K562 (cell line): Measurements from ENCODE around the gene AP1M1. TPM values are rescaled to one million over a fixed set of nuclear protein-coding genes. Genes with fewer than 3 reads are reported as not detected.

Source experiments
- BRF2 ChIP-seq: IDR thresholded peaks from 3 replicates; pipeline ENCODE4 v1.6.1; 2011; ENCODE audit warnings: borderline replicate concordance, mild to moderate bottlenecking; ENCODE audit not compliant: insufficient read length, insufficient read depth
- CCNT2 ChIP-seq: IDR thresholded peaks from 2 replicates; pipeline ENCODE4 v1.6.1; 2011; ENCODE audit warnings: borderline replicate concordance, low read depth, mild to moderate bottlenecking, moderate library complexity, mixed read lengths, low read length; ENCODE audit not compliant: insufficient read length; ENCODE audit errors: extremely low read depth
- CREB1 ChIP-seq, 2 experiments: sonication (generic) in 1 of 2; formaldehyde crosslinking in 1 of 2; IDR thresholded peaks; 2 replicates each; pipeline versions ENCODE4 v1.6.1 to v1.8.0; 2012 to 2022; ENCODE audit warnings: inconsistent platforms in 1 of 2, mild to moderate bottlenecking in 1 of 2, missing genetic modification reagents in 1 of 2, moderate library complexity in 1 of 2
- DMBX1 ChIP-seq: fragments of 250-450 bp; sonication (Bioruptor Pico); IDR thresholded peaks from 2 replicates; pipeline ENCODE4 v1.8.0; 2022; ENCODE audit warnings: inconsistent platforms, mild to moderate bottlenecking, moderate library complexity, borderline replicate concordance
- E2F5 ChIP-seq: sonication (generic); formaldehyde crosslinking; IDR thresholded peaks from 2 replicates; pipeline ENCODE4 v1.8.0; 2022; ENCODE audit warnings: mild to moderate bottlenecking, missing genetic modification reagents
- HDAC3 ChIP-seq: fragments of 450-650 bp; IDR thresholded peaks from 2 replicates; pipeline ENCODE4 v1.6.1; 2018; ENCODE audit warnings: borderline replicate concordance, mild to moderate bottlenecking, moderate library complexity; ENCODE audit not compliant: partially characterized antibody
- HIVEP1 ChIP-seq: fragments of 250-450 bp; sonication (Bioruptor Pico); IDR thresholded peaks from 2 replicates; pipeline ENCODE4 v1.4.0; 2020; ENCODE audit warnings: mild to moderate bottlenecking
- ILF3 ChIP-seq: fragments of 450-650 bp; IDR thresholded peaks from 2 replicates; pipeline ENCODE4 v1.6.1; 2018; ENCODE audit warnings: antibody characterized with exemption, mild to moderate bottlenecking, moderate library complexity, borderline replicate concordance
- KLF13 ChIP-seq: fragments of 450-650 bp; IDR thresholded peaks from 2 replicates; pipeline ENCODE4 v1.6.1; 2016; ENCODE audit warnings: missing genetic modification characterization, low read depth, mild to moderate bottlenecking, missing compliant biosample characterization, moderate library complexity, borderline replicate concordance
- MEF2D ChIP-seq: conservative IDR thresholded peaks from 2 replicates; pipeline ENCODE4 v1.6.1; 2016; ENCODE audit warnings: low read depth, missing genetic modification characterization, missing compliant biosample characterization
- NCOA1 ChIP-seq: fragments of 450-650 bp; IDR thresholded peaks from 2 replicates; pipeline ENCODE4 v1.6.1; 2016; ENCODE audit warnings: low read depth
- NR4A1 ChIP-seq, 2 experiments: fragments of 250-450 bp in 1 of 2; fragments of 450-650 bp in 1 of 2; sonication (Bioruptor Pico) in 1 of 2; IDR thresholded peaks; 2 replicates each; pipeline versions ENCODE4 v1.4.0 to v1.6.1; 2016 to 2020; ENCODE audit warnings: mild to moderate bottlenecking in 2 of 2, missing compliant biosample characterization in 1 of 2, missing genetic modification characterization in 1 of 2, moderate library complexity in 1 of 2
- RAD51 ChIP-seq: fragments of 450-650 bp; IDR thresholded peaks from 2 replicates; pipeline ENCODE4 v1.7.1; 2016; ENCODE audit warnings: low read depth, mild to moderate bottlenecking, borderline replicate concordance
- RUNX1 ChIP-seq: sonication (generic); IDR thresholded peaks from 2 replicates; pipeline ENCODE4 v1.6.1; 2016; ENCODE audit warnings: antibody characterized with exemption, low read depth
- SREBF1 ChIP-seq: fragments of 150-350 bp; IDR thresholded peaks from 2 replicates; pipeline ENCODE4 v1.6.1; 2014; ENCODE audit warnings: antibody characterized with exemption, low read depth, low read length, borderline replicate concordance
- SUPT5H ChIP-seq: fragments of 450-650 bp; IDR thresholded peaks from 2 replicates; pipeline ENCODE4 v1.6.1; 2016
- TBL1XR1 ChIP-seq, 2 experiments: IDR thresholded peaks; 2 replicates each; pipeline ENCODE4 v1.6.1; 2012; ENCODE audit warnings: improper control_type of control experiment in 2 of 2, low read length in 2 of 2, mild to moderate bottlenecking in 1 of 2
- ZFX ChIP-seq: sonication (generic); formaldehyde crosslinking; IDR thresholded peaks from 2 replicates; pipeline ENCODE4 v1.8.0; 2022; ENCODE audit warnings: mild to moderate bottlenecking, missing genetic modification reagents, moderate library complexity
- ZNF175 ChIP-seq: fragments of 200-800 bp; sonication (Bioruptor generic); IDR thresholded peaks from 2 replicates; pipeline ENCODE4 v1.6.1; 2016; ENCODE audit warnings: low read depth, mild to moderate bottlenecking, missing genetic modification characterization, missing compliant biosample characterization
- ZNF445 ChIP-seq: fragments of 250-450 bp; sonication (Bioruptor Pico); IDR thresholded peaks from 2 replicates; pipeline ENCODE4 v1.4.0; 2020; ENCODE audit warnings: low read depth, mild to moderate bottlenecking, moderate library complexity
- ZNF561 ChIP-seq: fragments of 450-650 bp; formaldehyde crosslinking; conservative IDR thresholded peaks from 2 replicates; pipeline ENCODE4 v1.4.0; 2020; ENCODE audit warnings: mild to moderate bottlenecking, moderate library complexity
- ZNF583 ChIP-seq: fragments of 250-450 bp; sonication (Bioruptor Pico); IDR thresholded peaks from 2 replicates; pipeline ENCODE4 v1.4.0; 2020
- polyA plus RNA-seq, 8 experiments: library from polyadenylated mRNA; depleted of rRNA in 4 of 8; stranded (reverse) in 5 of 8; unstranded in 3 of 8; fragments of >200 nt; fragmentation: Nextera tagmentation in 2 of 8; fragmentation: Illumina TruSeq in 1 of 8; extraction: Ambion mirVana in 2 of 8; extraction: Trizol in 1 of 8; gene quantifications; 2 replicates each; pipeline versions ENCODE4 v1.2.1 to v1.2.3, GENCODE V29; 2011 to 2014; ENCODE audit warnings: inconsistent platforms in 1 of 8, missing spikeins in 1 of 8
- total RNA-seq, 7 experiments: library from RNA; depleted of rRNA in 6 of 7; stranded (reverse); fragments of >200 nt in 6 of 7; fragmentation: Illumina TruSeq in 2 of 7; extraction: Trizol in 2 of 7; gene quantifications; 2 replicates each; pipeline versions ENCODE4 v1.2.1 to v1.2.3, GENCODE V29; 2011 to 2021; ENCODE audit warnings: low replicate concordance in 1 of 7
- TF ChIP-seq, protein P1 (sequence below), 3 experiments: IDR thresholded peaks in 2 of 3; conservative IDR thresholded peaks in 1 of 3; 2 replicates each; pipeline ENCODE4 v1.5.1; 2011 to 2012; ENCODE audit warnings: low read length in 3 of 3, mild to moderate bottlenecking in 3 of 3, control low read depth in 2 of 3, improper control_type of control experiment in 1 of 3, inconsistent platforms in 1 of 3, low read depth in 1 of 3, mixed read lengths in 1 of 3, moderate library complexity in 1 of 3; ENCODE audit not compliant: insufficient read depth in 2 of 3
- TF ChIP-seq, protein P2 (sequence below): fragments of 450-650 bp; IDR thresholded peaks from 2 replicates; pipeline ENCODE4 v1.6.1; 2016

Gene AP1M1
- total and polyA plus RNA-seq, 9 of the 15 experiments (the other 6 are each of a cell fraction or from before 2014, with no cell fraction given), result 0.87 to 56.2 (median 29.1) TPM

DNA sequence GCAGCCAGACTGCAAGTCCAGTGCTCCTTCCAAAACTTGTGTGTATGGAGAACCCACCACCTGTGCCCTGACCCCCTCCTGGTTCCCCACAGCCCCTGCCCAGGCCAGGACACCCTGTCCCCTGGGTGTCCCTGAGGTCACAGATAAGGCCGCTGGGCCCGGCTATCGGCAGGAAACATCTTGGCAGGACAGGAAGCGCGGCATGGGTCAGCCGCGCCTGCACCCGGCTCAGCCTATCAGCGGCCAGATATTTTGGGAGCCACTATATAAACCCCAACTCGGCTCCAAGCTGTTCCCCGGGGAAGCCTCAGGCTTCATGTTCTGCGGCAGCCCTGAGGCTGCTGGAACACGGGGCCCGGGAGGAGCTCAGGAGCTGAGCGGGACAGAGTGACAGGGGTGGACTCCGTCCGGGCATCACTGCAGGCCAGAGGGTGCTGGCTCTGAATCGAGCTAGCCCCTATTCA is 60.8 kb downstream of the AP1M1 start (continued):
- TF ChIP-seq DMBX1 (CRISPR knock-in tag), result 0 out of 2 replicates have a peak, but pooled peaks have one; percentile 45
- no peak for TF ChIP-seq SREBF1
- TF ChIP-seq RUNX1, result 0 out of 2 replicates have a peak, but pooled peaks have one; percentile 72
- TF ChIP-seq E2F5 (CRISPR knock-in tag), result no peak
- TF ChIP-seq ILF3, result no peak
- TF ChIP-seq ZNF175 (CRISPR knock-in tag), result peak; percentile 67
- TF ChIP-seq HDAC3, result peak; percentile 80
- peak; percentile 88 for TF ChIP-seq MEF2D
- peak; percentile 63 for TF ChIP-seq SUPT5H
- no peak for TF ChIP-seq BRF2
- TF ChIP-seq ZFX (CRISPR knock-in tag), result no peak
- TF ChIP-seq, protein P1, sequence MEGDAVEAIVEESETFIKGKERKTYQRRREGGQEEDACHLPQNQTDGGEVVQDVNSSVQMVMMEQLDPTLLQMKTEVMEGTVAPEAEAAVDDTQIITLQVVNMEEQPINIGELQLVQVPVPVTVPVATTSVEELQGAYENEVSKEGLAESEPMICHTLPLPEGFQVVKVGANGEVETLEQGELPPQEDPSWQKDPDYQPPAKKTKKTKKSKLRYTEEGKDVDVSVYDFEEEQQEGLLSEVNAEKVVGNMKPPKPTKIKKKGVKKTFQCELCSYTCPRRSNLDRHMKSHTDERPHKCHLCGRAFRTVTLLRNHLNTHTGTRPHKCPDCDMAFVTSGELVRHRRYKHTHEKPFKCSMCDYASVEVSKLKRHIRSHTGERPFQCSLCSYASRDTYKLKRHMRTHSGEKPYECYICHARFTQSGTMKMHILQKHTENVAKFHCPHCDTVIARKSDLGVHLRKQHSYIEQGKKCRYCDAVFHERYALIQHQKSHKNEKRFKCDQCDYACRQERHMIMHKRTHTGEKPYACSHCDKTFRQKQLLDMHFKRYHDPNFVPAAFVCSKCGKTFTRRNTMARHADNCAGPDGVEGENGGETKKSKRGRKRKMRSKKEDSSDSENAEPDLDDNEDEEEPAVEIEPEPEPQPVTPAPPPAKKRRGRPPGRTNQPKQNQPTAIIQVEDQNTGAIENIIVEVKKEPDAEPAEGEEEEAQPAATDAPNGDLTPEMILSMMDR (IDR thresholded peaks at IDR 0.05 in 2 of 3, conservative IDR thresholded peaks at IDR 0.05 in 1 of 3; ENCODE audit: insufficient read depth in 2 of 3, low read depth in 1 of 3, low read length in 3 of 3), result no peak
- TF ChIP-seq NR4A1 (CRISPR knock-in tag; IDR thresholded peaks at IDR 0.05), result no peak
- TF ChIP-seq NR4A1 (tag; IDR thresholded peaks at IDR 0.05), result no peak
- peak in 1 of 2 experiments; percentile 58; a peak in 2 of 4 replicates for TF ChIP-seq TBL1XR1 (IDR thresholded peaks at IDR 0.05; ENCODE audit: low read length in 2 of 2)
- TF ChIP-seq ZNF583 (CRISPR knock-in tag), result no peak
- no peak for TF ChIP-seq RAD51
- TF ChIP-seq CREB1 (IDR thresholded peaks at IDR 0.05), result no peak; the same call in 1 of the 2 replicates
- TF ChIP-seq CREB1 (CRISPR knock-in tag; IDR thresholded peaks at IDR 0.05), result peak; percentile 27; the same call in 1 of the 2 replicates
- TF ChIP-seq HIVEP1 (CRISPR knock-in tag), result no peak
- TF ChIP-seq NCOA1, result peak; percentile 83
- no peak for TF ChIP-seq ZNF445 (CRISPR knock-in tag)
- TF ChIP-seq, protein P2, sequence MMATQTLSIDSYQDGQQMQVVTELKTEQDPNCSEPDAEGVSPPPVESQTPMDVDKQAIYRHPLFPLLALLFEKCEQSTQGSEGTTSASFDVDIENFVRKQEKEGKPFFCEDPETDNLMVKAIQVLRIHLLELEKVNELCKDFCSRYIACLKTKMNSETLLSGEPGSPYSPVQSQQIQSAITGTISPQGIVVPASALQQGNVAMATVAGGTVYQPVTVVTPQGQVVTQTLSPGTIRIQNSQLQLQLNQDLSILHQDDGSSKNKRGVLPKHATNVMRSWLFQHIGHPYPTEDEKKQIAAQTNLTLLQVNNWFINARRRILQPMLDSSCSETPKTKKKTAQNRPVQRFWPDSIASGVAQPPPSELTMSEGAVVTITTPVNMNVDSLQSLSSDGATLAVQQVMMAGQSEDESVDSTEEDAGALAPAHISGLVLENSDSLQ, result peak; percentile 69
- peak; percentile 99 for TF ChIP-seq CCNT2
- TF ChIP-seq ZNF561 (CRISPR knock-in tag), result no peak
- no peak for TF ChIP-seq KLF13 (tag)
